ENCODE measurements around the gene SERPINA4.
A peak's percentile ranks its signal among the peaks of the same experiment; 100 is the strongest.

Gene SERPINA4

GRCh38 chr14:94547151-94547680 is 14.0 kb upstream of the SERPINA4 start:
- no peak for TF ChIP-seq CTCF (IDR thresholded peaks at IDR 0.05; ENCODE audit: low read depth, low read length)
- DNase-seq (ENCODE audit: low read depth, low spot score): no peak
- H3K4me3 ChIP-seq (ENCODE audit: low read depth, low read length): no peak overlapping the region
- in situ Hi-C loops (cut with HindIII; ENCODE audit: low sequenced_read_pairs): no loop called here

- in situ Hi-C loops (cut with HindIII; ENCODE audit: low sequenced_read_pairs): no loop called here
Observed at GRCh38 chr14:94547726-94548125, 13.5 kb upstream of the SERPINA4 start.

GRCh38 chr14:94548131-94548998 is 12.9 kb upstream of the SERPINA4 start:
- DNase-seq (ENCODE audit: low read depth, low spot score): no peak
- no peak overlapping the region for H3K4me3 ChIP-seq (ENCODE audit: low read depth, low read length)
- no peak for TF ChIP-seq CTCF (IDR thresholded peaks at IDR 0.05; ENCODE audit: low read depth, low read length)
- in situ Hi-C loops (cut with HindIII; ENCODE audit: low sequenced_read_pairs): no loop called here

More at GRCh38 chr14:94547726-94548125, 13.5 kb upstream of the SERPINA4 start:
- H3K4me3 ChIP-seq (ENCODE audit: low read depth, low read length): no peak overlapping the region
- no peak for TF ChIP-seq CTCF (IDR thresholded peaks at IDR 0.05; ENCODE audit: low read depth, low read length)
- no peak for DNase-seq (ENCODE audit: low read depth, low spot score)

- in situ Hi-C loops (cut with HindIII; ENCODE audit: low sequenced_read_pairs): no loop called here
- TF ChIP-seq CTCF (IDR thresholded peaks at IDR 0.05; ENCODE audit: low read depth, low read length): peak; percentile 88
- peak; percentile 57 for DNase-seq (ENCODE audit: low read depth, low spot score)
- H3K4me3 ChIP-seq (ENCODE audit: low read depth, low read length): no peak overlapping the region
Observed at GRCh38 chr14:94548999-94549985, 11.9 kb upstream of the SERPINA4 start.

DNA sequence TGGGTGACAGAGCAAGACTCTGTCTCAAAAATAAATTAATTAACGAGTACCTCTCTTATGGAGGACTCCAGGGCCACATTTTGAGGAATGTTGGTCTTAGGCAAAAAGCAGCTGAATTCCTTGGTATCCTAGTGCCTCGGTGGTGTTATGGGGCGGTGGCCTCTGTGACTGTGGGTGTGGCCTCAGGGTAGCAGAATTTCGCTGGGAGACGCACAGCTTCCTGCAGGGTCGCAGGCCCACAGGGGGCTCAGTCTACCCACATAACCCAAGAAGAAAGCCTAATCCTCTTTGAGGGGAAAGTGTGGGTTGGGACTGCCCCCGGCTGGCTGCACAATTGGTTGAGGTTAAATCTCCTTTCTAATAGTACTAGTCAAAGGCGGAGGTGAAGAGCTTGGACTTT is 11.2 kb upstream of the SERPINA4 start:
- no peak for TF ChIP-seq CTCF (IDR thresholded peaks at IDR 0.05; ENCODE audit: low read depth, low read length)
- no peak overlapping the region for H3K4me3 ChIP-seq (ENCODE audit: low read depth, low read length)
- in situ Hi-C loops (cut with HindIII; ENCODE audit: low sequenced_read_pairs): no loop called here
- no peak for DNase-seq (ENCODE audit: low read depth, low spot score)

- H3K4me3 ChIP-seq (ENCODE audit: low read depth, low read length): no peak overlapping the region
- no peak for TF ChIP-seq CTCF (IDR thresholded peaks at IDR 0.05; ENCODE audit: low read depth, low read length)
- no peak for DNase-seq (ENCODE audit: low read depth, low spot score)
- in situ Hi-C loops (cut with HindIII; ENCODE audit: low sequenced_read_pairs): no loop called here
Observed at GRCh38 chr14:94555991-94556390, 5.3 kb upstream of the SERPINA4 start.

Data from astrocyte of the spinal cord (primary cell).